Upper lobe of left lung (tissue), 4 donors: ENCODE results near the gene NOBOX.

Experiments used
- CTCF ChIP-seq, 6 experiments: fragments of 450-650 bp in 4 of 6; fragments of 200-600 bp in 2 of 6; sonication (generic) in 2 of 6; IDR thresholded peaks; one replicate each; pipeline ENCODE4 v1.5.1; 2016 to 2019; ENCODE audit warnings: antibody characterized with exemption in 6 of 6
- EP300 ChIP-seq, 4 donors: sonication (generic); formaldehyde crosslinking; IDR thresholded peaks; one replicate each; pipeline ENCODE4 v1.5.1; 2017; ENCODE audit warnings: antibody characterized with exemption in 4 of 4, control low read depth in 2 of 4

DNA sequence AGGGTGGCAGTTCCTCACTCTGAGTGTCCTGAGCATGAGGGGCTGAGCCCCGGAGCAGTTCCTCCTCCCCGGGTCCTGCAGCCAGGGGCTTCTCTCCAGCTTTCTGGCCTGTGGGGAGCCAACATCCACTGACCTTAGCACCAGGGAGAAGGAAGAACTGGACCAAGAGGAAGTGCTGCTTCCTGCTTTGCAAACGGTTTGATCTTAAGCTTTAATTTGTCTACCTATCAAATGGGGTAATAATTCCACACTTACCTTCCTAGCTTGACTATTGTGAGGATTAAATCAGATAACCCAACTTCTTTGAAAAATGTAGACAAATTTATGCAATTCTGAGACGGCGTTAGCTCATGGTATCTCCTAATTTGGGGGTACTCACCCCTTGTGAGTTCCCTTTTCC lies 2.0 kb downstream of the NOBOX start:
- TF ChIP-seq CTCF (IDR thresholded peaks at IDR 0.05) (no peak), EP300 (IDR thresholded peaks at IDR 0.05) (no peak)
